Activated gamma-delta T cell treated with Interleukin-2 at 50 U/mL for 16 hours (primary cell): Measurements from ENCODE around the gene RHOG.
"Not testable (repeated sequence)": the region's sequence is repeated elsewhere in the genome, so short reads cannot be mapped to it uniquely, and the experiment has no call there.

ENCODE experiments used
- DNase-seq: peaks from one replicate; pipeline ENCODE4 v3.0.0-alpha.2; 2020

RHOG gene

DNA sequence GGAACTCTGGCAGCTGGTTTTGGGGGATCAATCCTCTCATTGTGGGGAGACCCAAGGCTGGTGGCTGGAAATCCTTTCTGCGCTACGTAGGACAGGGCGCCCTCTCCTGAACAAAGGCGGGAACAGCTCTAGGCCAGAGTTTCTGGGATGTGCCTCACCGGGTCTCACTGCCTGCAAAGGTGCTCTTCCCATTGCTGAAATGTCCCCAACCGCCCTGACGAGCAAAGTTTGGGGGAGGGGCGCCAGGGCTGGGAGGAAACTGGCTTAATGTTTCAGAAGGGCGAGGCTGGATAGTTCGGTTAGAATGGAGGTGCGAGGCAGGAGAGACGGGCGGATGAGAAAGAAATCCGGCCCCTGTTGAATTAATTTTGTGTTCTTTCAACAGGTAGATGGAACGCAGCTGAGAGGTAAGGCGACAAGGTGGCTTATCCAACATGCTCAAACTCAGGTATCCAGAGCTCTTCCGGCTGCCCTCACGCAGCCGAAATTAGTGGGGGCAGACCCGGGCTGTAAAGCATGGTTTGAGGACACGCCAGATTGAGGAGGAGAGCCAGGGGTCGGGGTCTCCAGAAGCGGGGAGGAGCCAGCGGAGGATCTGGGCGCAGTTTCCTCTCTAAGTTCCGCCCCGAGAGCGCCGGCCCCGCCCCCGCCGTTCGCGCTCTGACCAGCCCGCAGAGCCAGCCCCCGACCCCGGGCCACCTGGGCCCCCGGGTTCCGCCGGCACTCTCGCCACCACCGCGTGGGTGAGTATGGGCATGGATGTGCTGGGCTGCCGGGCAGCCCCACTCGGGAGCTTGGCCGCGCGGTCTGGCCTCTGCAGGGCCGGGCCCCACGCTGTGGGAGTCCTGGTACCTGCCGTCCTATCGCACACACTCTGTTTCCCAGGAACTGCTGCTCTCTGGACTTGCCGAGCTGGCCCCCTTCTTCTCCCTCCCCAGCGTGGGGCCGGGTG is 32.6 kb downstream of the RHOG start, which contains the start of gene PGAP2:
PGAP2 (plus strand) TSS at position 652 of the 952 bp plus-strand sequence. CDS start 2,700 bp downstream, outside the sequence.
- DNase-seq, result peak; percentile 43

DNA sequence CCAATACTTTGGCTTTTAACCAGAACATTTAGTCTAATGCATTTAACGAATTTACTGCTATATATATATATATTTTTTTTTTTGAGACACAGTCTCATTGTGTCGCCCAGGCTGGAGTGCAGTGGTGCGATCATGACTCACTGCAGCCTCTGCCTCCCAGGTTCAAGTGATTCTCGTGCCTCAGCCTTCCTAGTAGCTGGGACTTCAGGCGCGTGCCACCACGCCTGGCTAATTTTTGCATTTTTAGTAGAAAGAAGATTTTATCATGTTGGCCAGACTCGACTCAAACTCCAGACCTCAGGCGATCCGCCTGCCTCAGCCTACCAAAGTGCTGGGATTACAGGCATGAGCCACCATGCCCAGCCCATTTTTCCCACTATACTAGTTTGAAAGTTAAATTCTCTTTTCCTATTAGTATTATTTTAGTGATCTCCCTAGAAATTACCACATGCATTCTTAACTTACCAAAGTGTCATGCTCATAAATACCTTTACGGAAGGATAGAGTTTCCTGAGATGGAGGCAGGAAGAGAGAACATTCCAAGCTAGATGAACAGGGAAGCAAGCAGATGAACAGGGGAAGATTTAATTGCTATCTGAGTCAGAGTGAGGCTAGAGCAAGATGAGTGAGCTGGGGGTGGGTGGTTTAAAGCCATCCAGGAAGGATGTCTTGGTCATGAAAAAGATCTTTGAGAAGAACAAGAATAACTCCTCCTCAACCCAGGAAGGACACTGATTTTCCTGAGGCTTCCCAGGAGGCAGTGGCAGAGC is 36.8 kb downstream of the RHOG start:
- no peak for DNase-seq

DNA sequence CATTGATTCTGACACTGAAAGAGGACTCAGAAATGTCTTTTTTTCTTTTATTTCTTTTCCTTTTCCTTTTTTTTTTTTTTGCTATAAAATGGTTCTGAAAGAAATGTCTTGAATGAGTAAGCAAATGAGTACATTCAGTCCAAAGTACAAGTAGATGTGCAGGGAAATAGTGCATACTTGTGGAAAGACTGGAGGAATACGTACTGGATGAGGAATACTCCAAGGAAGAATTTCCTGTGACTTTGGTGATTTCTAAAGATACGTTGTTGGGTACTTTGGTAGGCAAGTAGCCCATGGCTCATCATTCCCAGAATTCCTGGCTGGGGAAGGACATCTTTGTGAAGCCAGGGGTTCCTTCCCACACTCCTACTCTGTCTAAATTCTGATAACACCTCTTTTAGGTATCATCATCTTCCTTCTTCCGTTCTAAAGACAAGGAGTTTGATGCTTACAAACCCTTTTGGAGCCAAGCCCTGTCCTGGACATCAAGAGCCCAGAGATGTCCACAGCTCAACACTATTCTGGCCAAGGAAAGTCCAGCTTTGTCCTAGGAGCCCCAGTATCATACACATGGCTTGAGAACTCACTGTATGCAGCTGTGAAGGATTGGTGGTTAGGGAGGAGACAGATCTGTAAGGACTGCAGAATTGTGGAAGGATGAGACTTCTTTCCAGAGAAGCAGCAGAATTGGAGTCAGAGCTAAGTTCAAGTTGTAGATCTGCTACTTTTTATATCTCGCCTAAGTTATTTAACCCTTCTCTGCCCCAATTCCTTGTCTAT is 38.6 kb downstream of the RHOG start:
- no peak for DNase-seq

DNA sequence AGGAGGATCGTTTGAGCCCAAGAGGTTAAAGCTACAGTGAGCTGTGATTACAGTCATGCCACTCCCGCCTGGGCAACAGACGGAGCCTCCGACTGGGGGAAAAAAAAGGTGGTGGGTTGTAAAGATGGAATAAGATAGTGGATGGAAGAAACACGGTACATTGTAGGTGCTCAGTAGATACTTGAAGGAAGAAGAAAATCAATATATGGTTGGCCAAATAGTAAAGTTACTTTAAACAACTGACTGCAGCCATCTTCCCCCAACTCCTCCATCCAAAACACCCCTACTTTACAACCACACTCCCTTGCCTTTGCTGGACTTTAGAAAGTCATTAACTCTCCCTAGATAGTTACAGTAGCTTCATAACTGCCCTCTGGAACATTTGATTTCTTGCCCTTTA is 40.9 kb downstream of the RHOG start:
- DNase-seq, result no peak

DNA sequence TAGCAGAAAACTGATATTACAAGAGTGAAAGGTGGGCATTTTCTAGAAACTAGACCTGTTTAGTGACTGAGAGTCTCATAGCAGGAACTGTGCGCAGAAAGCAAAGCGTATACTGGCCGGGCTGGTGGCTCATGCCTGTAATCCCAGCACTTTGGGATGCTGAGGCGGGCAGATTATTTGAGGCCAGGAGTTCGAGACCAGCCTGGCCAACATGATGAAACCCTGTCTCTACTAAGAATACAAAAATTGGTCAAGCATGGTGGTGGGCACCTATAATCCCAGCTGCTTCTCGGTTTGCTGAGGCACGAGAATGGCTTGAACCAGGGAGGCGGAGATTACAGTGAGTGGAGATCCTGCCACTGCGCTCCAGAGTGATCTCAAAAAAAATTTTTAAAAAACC is 41.6 kb downstream of the RHOG start:
- no peak for DNase-seq

DNA sequence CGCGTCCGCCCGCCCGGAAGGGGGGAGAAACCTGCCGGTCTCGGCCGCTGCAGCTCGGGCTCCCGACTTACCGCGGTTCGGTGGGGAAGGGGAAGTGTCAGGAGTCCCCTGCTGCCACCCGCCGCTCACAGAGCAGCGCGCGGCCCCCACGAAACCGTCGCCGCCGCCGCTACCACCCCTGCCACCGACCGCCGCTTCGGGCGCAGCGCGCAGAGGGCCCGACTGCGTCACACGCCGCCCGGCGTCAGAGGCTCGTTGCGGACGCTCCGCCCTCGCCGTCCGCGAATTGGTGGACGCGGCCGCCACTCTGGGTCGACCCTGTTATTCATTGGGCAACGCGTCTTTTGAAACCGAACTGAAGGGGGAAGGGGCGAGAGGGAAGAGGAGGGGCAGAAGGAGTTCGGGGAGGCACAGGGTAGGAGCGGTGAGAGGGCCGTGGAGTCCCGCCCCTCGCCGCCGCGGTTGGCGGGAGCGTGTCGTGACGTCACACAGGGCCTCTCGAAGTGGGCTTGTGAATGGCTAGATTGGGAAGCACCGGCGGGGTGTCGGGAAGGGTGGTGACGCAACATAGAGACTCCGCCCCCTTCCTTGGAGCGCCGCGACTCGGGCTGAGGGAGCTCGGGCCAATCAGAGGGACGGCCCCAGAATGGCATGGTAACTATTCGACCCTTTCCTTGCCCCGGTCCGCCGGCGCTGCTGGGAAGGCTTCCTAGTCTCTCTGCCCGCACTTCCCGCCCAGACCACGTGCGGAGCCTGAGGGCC is 43.2 kb downstream of the RHOG start, which contains the start of gene NUP98:
NUP98 (minus strand) TSS at position 226 of the 762 bp plus-strand sequence. CDS start 15,437 bp downstream, outside the sequence.
- peak; percentile 99 for DNase-seq

DNA sequence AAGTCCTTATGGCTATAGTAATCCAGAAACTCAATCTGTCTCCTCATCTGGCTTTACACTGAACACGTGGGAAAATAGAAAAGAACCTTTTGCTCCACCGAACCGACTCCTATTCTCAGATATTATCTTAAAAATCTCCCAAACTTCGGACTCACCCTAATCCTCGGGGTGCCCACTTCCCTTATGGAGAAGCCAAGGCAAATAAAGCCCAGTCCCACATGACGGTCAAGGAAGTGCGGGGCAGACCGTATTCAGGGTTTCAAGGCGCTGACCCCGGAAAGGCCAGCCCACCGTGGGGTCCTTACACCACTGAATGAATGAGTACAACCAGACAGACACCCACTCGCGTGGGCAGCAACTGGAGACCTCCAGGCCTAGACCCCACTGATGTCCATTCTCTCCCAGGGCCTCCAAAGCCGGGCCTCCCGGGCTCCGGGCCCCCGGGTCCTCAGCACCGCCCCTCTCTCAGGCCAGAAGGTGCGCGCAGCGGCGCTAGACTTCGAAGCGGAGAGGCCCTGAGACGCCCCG is 43.9 kb downstream of the RHOG start:
- DNase-seq, result no peak

DNA sequence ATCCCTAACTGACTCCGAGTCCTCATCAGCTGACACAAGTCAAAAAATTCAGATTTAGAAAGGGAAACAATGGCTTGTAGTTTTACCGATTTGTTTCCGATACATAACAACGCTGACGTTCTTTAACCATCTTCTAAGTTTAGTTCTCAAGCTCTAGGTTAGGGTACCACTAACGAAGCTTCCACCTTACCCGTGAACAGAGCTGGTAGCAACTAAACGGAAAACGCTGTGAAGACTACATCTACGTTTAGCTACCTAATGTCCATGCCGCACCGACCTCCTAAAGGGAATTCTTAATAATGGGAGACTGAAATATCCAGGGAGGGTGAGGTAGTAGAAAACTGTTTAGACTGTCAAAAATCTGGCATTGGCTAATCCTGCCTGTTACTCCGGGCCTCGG is 44.4 kb downstream of the RHOG start:
- DNase-seq, result no peak

DNA sequence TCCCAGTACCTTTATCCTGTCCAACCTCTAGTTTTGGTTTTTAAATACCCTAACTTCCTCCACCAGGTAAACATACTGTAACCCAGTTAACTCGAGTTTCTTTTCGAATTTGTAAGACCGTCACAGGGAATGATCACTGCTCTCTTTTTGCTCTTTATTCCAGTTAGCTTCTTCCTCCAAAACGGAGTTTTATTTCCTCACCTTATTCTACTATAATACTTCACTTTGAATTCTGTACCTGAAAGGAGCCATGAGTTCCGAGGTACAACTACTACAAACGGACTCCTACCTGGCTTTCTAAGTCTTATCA is 44.8 kb downstream of the RHOG start:
- no peak for DNase-seq

DNA sequence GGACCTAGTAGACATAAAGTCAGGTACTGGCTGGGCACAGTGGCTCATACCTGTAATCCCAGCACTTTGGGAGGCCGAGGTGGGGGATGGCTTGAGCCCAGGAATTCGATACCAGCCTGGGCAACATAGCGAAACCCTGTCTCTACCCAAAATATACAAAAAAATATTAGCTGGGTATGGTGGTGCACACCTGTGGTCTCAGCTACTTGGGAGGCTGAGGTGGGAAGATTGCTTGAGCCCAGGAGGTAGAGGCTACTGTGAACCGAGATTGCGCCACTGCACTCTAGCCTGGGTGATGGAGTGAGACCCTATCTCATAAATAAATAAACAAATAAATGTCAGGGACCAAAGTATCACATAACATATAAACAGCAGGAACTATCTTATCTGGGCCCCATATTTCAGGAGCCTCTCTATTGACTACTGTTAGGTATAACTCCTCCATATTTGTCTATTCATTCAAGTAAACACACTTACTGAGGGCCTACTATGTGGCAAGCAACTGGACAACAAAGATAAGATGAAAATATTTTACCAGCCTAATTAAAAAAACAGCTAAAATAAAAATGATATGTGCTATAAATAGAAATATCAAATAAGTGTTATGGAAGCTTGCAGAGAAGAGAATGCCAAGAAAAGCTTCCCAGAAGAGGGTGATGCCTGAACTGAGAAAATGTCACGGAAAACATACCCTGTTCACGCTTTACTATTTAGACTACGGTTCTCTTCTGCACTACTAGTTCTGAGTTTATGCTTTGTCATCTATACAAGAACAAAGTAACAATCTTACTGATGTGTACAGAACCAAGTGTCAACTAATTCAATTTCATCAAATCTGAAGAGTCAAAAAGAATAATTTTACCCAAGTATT is 45.4 kb downstream of the RHOG start:
- no peak for DNase-seq

DNA sequence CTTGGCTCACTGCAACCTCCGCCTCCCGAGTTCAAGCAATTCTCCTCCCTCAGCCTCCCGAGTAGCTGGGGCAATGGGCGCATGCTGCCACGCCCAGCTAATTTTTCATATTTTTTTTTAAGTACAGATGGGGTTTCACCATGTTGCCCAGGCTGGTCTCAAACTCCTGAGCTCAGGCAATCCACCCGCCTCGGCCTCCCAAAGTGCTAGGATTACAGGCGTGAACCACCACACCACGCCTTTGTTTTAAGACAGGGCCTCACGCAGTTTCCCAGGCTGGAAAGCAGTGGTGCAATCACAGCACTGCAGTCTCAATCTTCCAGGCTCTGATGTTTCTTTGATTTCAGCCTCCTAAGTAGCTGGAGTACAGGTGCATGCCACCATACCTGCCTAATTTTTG is 46.4 kb downstream of the RHOG start:
- not testable (repeated sequence) for DNase-seq

DNA sequence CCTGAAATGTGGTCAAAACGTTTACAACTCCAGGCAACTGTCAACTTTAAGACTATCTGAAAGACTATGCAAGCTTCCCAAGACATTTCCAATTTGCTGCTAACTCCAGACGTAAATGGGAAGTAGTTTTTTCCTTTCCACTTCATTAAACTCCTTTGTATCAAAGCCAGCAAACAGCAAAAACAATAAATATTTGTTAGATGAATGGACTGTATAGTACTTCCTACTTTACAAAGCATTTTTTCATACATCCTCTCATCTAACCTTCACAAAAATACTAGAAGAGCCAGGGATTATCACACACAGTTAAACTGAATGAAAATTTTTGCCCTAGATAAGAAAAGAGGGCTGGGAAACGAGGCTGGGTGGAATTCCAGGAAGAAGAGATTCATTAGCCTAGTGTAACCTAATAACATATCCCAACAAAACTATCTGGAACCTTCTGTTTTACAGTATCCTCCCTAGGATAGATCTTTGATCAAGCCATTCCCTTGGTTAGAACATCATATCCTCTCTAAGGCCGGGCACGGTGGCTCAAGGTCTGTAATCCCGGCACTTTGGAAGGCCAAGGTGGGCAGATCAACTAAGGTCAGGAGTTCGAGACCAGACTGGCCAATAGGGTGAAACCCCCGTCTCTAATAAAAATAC is 53.9 kb downstream of the RHOG start:
- DNase-seq, result no peak

DNA sequence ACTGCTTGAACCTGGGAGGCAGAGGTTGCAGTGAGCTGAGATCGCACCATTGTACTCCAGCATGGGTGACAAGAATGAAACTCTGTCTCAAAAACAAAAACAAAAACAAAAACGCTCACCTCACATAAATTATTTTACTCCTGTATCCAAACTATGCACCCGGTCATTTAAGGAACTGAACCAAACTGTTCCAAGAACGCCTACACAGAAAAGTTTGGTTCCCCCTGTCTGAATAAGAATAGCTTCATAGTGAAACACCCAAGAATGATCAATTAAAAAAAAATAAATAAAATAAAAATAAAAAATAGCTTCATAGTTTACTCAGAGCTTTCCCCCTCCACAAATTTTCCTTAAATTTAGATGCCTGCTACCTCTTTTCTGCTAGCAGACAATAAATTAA is 57.1 kb downstream of the RHOG start:
- no peak for DNase-seq

DNA sequence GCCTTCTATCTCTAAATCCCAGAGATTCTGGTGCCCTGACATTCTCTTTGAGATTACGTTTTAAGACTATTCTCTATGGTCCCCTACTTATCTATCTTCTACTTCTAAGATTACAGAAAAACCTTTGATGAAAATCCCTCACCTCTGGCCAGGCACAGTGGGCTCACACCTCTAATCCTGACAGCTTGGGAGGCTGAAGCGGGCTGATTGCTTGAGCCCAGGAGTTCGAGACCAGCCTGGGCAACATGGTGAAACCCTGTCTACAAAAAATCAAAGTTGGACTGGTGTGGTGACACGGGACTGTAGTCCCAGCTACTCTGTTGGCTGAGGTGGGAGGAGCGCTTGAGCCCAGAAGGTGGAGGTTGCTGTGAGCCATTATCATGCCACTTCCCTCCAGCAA is 57.8 kb downstream of the RHOG start:
- no peak for DNase-seq

DNA sequence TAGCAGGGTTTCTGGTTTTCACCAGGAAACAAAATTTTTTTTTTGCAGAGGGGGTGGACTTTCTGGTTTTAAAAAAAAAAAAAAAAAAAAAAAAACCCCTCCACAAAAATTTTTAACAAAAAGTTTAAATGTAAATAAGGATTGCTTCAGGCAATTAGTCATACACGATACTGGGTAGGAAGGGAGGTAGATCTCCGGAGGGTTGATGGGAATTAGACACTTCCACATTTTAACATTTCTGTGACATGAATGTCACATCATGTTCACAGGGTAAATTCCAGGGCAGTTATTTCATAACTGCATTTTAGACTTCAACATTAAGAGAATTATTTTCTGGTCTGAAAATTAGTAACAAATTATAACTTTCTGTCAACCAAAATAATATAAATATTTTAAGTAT is 59.3 kb downstream of the RHOG start:
- DNase-seq, result no peak
